ENCODE results near the gene DDX5.

The DDX5 gene

DNA sequence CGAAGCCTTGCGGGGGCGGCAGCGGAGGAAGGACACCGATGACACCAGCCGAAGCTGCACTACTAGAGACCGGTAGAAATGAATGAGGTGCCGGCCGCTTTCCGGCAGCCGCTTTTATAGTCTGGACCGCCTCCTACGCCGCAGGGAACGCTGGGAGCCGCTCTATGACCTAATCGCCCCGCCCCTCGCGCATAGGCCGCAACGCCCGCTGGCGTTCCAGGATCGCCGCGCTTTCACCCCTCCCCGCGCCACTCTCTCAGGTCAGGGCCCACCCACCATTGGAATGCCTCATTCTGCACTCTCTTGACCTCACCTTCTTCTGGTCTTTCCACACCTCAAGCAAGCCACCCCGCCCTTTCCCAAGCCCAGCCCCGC lies at the start of gene DDX5:
TSS of gene DDX5 (minus strand) at position 89 of the 375 bp plus-strand sequence. CDS start 170 bp downstream, outside the sequence.
- DNase-seq = peak; percentile 97 to 98

DNA sequence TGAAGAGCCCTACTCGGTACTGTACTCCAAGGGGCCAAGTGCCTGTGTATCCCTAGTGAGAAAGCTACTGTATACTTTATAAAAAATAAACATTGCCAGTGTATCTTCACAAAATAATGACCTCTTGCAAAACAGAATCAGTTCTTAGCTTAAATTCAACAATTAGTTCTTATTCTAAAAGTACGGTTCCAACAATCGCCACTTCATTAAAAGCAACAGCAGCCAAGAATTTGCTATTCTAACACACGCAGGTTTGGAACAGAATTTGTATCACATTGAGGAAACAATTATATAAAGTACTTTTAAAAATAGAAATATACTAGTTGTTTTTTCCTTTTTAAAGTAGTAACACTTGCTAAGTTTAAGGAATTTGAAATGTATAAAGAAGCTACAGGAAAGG lies 49.2 kb upstream of the DDX5 start:
- DNase-seq = no peak

DNA sequence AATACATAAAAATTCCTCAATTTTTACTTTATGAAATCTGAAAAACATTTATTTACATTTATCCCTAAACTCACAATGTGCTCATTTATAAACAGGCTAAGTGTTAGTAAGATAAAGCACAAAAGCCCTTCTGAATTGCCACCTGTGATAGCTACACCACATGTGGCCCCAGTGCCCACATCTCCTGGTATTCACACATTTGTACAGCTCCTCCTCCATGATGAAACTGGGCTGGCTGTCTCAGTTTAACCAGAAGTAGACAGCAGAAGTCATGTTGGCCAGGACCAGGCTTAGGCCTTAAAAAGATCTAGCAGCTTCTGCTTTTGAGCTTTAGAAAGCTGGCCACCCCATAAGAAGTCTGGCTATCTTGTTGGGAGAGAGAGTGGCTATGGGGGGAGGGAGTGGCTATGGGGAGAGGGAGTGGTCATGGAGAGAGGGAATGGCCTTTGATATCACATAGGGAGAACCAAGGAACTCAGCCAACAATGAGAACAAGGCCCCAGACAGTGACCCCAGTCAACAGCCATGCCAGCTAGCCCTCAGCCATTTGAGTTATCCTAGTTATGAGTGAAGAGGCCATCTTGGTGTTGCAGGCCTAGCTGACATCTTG lies 48.0 kb upstream of the DDX5 start:
- DNase-seq = no peak

DNA sequence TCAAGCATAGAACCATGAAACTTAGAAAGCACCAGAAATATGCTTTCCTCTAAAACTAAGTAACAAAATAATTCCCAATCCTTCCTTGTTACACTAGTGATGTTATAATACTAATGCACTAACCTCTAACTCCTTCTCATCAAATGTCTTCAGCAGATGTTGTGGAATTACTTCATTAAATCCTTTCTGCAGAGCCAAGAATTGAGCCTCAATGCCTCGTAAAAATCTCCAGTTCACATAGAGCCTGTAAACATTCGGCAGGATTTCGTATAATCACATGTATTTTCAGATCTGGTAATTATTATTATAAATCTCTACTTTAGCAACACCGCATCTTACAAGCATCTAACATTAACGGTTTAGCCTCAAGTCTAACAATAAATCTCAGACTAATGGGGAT lies 45.4 kb upstream of the DDX5 start:
- DNase-seq = no peak

DNA sequence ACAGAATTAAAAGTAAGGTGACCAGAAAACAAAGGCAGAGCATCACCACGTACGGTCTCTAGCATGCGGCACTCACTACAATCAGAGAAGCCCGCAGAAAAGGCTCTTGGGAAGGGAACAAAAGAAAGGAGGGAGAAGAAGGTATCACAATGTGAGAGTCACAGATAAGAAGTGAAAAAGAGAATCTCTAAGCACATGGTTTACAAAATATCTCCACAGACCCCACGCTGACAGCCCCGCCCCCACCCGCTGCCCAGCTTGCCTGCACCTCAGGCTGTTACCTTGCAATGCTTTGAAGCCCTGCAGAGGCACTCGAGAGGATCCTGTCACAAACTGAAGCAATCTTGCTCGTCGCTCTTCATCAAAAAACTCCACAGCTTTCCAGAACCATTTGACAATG lies 41.2 kb upstream of the DDX5 start:
- DNase-seq = no peak

DNA sequence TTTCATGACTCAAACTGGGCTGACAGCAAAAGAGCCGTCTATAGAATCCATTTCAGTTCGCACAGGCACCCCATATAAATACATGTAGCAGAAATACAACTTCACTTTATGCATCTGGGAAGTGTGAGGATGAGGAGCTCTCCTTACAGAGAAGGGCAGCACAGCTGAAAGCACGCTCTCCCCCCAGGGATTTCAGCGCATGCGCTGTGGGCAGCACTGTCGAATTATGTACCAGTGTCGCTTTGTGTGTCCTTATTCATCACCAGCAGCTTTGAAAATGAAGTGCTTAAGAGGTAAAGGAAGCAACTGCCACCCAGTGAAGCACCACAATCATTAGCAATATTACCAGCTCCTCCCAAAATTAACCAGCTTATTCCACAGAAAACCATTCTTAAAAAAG lies 40.6 kb upstream of the DDX5 start:
- DNase-seq = no peak

DNA sequence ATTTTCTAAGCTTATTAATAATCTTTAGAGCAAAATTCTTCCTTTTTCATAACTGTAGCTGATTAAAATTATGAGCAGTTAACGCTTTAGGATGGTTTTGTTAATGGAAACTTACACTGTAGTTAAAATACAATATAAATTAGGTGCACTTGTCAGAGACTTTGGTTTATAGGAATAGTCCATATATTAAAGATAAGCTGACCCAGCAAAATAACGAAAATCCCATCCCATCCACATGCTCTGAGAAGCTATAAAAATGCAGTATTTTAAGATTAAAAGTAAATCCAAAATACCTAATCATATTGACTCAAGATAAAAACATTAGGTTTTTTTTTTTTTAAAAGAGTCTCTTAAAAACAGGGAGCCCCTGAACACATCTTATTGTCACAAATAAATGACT lies 38.7 kb upstream of the DDX5 start:
- no peak for DNase-seq

DNA sequence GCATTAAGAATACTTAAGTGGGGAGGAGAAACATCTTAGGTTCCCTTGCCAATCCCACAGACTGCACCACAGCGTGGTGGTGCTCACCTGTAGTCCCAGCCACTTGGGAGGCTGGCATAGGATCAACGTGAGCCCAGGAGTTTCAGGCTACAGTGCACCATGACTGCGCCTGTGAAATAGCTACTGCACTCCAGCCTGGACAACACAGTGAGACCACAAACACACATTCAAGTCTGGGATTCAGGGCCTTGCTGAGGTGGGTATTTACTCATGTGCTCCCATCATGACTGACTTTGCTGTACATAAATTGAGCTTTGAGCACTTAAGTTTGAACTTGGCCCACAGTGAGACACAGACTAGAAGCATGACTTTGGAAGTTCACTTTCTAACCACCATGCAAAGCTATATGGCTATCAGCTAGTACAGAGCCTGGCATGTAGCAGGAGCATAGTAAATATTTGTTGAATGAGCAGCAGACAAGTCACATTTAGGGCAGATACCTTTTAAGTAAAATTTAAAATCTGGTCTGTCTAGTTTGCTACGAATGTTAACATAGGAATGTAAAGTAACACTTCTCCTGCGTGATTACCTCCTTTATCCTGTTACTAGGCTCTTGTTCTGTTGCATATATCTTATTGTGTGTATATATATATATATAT lies 34.2 kb upstream of the DDX5 start:
- DNase-seq = no peak

DNA sequence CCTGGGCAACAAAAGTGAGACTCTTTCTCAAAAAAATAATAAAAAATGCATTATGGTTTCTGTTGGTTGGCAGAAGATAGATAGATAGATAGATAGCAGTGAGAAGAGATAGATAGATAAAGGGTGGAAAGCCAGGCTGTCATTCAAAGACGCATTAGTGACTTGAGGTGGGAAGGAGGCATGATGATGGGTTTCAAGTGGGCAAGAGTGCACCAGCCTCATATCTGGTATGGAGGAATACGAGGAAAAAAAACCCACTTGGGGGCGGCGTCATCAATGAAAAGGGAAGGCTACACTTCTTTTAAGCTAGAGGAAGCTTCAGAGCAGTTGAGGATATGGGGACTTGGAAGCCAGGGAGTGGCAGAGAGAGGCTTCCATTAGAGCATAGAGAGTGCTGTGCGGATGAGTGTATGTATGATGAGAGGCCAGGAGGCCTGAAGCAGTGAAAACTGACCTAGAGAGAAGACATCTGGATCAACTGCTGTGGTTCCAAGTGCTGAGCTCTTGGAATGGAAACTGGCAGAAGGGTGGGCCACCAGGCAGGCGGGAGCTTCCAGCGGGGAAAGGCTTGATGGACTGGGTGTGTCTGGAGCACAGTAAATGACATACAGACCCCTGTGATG lies 32.5 kb upstream of the DDX5 start:
- no peak for DNase-seq

DNA sequence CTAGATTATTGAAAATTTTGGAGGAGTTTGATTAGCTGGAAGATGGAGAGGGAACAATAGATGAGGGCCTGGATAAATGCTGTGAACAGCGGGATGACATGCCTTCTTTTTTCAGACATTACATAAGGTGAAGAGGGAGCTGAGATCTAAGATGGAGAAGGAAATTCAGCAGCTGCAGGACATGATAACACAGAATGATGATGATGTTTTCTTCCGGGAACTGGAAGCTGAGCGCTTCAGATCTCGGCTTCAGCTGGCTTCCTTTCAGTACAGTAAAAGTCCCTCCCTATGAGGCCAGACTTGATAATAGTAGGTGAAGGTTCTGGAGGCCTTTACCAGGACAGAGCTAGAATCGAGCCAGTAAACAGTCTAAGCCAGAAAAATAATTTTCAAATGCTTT lies 31.4 kb upstream of the DDX5 start:
- no peak for DNase-seq

DNA sequence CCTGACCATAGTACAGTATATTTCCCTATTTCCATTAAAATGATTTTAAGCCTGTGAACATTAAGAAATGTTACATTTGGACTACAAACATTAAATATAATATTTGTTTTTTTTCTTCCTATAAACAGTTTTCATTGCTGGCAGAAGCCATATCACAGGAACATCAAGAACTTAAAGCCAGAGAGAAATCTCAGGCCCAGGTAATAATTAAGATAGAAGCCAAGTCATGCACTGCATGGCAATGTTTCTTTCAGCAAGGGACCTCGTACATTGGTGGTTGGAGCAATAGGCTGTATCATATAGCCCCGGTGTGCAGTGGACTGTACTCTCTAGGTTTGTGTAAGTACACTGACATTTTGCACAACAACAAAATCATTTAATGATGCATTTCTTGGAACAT lies 30.8 kb upstream of the DDX5 start:
- no peak for DNase-seq

DNA sequence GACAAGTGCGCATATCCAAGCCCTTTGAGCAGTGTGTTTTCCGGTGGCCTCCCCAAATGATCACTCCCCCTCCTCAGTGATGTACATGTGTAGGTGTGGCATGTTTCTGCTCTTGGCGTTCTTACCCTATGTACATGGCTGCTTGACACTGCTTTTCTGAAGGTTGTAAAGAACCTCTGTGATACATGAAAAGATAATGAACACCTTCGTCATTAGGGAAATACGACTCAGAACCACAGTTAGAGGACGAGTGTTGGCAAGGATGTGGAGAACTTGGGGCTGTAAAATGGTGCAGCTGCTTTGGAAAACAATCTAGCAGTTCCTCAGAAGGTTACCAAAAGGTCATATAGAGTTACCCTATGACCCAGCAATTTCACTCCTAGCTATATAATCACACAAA lies 29.3 kb upstream of the DDX5 start:
- DNase-seq = no peak

DNA sequence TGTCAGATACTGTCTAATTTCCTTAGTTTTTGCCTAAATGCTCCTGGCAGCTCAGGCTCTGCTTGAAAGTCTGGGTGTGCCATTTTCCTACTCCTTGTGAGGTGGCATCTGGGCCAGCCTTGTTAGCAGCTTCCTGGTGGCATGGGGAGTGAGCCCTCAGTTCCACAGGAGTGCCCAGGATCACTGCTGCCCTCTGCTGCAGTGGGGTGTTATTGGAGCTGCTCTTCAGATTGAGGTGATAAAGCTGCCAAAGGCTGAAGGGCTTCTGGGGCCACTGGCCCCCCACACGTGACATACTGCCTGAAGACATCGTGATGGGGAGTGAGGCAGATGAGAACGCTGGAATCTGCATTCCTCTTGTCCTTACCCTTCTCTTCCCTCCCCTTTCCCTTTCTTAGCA lies 28.1 kb upstream of the DDX5 start:
- DNase-seq = peak in 1 of 2 experiments; percentile 11

DNA sequence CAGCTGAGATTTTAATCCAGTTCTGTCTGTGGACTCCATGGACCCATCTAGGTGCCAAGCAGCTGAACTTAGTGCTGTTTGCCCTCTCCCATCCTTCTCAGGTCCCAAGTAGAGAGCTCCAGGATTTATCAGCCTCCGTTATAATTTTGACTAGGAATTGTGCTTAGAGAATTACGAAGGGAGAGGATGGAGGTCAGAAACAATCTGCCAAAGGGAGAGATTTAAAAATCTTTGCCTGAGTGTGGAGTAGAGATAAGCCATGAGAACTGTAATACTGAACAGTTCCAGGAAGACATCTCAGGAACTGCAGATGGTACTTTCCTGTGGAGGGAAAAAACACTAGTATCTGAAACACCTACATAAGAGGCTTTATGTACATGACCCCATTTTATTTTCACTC lies 27.7 kb upstream of the DDX5 start:
- DNase-seq = no peak

DNA sequence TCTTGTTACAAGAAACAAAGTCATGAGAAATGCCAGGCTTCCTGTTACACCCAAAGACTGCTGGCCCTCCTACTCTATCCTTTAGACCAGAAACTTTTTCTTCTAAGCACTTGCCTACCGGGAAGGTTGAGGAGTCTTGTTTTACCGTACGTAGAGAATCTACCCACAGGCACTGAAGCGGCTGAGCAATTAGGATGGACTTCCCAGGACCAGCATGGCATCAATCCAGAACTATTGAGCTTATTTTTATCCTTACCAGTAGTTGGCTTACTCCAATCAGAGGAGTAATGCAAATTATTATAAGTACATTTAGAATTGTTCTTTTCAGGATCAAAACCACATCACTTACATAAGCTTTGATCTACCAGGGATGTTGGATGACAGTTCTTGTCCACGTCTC lies 26.3 kb upstream of the DDX5 start:
- DNase-seq = no peak

DNA sequence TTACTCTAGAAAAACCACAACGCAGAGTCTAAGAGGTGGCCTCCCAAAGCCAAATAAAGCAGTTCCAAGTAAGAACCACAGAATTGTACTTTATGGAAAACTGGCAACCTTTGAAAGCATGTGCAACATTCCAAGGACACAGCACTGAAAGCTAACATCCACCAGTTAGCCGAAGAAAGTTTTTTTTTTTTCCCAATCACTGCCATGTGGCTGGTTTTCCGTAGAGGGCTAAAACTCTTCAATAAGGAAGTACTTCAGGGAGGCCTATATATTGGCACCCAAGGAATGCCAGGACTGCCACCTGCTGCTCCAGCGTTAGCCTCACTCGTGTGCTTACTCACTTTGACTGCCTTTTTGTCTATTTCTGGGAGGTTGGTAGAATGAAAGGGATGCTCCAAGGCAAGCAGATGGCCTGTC lies 25.9 kb upstream of the DDX5 start:
- DNase-seq = no peak

DNA sequence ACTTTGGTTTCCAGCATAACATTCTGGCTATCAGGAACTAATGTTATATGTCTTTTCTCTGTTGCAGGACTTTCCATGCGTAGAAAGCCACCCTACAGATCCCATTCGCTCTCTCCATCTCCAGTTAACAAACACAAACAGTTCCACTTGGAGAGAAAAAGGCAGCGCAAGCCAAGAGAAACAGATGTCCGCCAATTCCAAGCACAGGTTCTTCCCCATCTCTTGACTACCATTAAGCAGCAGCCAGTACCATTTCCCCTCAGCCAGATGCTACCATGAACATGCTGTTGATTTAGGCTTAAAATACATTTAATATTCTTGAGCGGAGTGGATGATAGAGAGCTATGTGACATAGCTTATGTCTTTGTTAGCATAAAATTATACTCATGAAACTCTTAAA lies 23.1 kb upstream of the DDX5 start:
- DNase-seq = no peak

DNA sequence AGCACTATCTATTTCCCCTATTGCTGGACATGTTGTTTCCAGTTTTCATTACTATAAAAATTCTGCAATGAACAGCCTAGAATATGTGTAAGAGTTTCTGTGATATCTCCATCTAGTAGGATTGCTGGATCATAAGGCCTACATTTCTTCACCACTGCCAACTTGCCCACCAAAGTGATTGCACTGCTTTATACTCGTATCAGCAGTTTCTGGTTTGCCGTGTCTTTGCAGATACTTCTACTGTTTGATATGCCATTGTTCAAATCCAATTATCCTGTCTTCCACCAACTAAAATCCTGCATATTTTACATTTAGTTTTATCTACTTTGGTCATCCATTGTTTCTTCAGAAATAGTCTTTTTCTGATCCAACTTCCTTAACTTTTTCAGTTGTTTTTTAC lies 21.8 kb upstream of the DDX5 start:
- no peak for DNase-seq

DNA sequence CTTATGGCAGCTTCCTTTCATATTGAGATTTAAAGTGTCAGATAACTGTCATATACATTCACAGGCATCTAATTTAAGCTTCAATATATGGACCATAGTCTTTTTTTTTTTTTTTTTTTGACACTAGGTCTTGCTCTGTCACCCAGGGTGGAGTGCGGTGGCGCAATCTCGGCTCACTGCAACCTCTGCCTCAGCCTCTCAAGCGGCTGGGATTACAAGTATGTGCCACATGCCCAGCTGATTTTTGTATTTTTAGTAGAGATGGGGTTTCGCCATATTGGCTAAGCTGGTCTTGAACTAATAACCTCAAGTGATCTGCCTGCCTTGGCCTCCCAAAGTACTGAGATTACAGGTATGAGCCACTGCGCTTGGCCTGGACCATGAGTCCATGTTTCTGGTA lies 14.3 kb upstream of the DDX5 start:
- DNase-seq = no peak

DNA sequence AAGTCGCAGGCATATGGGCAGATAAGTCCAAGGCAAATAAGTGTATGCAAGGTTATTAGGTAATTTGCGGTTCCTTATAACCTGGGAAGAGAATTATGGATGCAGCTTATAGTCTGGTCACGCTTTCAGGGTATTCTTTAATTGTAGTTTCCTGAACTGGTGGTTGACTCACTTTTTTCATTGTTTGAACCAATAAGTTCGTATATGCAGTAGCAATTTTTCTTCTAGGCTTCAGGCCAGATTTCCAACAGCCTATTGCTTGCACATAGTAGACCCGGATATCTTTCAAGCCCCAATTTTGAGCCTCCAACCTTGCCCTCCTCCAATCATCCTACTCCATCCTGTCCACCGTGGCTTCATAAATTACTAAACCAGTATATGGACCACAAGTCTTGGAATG lies 13.5 kb upstream of the DDX5 start:
- no peak for DNase-seq

DNA sequence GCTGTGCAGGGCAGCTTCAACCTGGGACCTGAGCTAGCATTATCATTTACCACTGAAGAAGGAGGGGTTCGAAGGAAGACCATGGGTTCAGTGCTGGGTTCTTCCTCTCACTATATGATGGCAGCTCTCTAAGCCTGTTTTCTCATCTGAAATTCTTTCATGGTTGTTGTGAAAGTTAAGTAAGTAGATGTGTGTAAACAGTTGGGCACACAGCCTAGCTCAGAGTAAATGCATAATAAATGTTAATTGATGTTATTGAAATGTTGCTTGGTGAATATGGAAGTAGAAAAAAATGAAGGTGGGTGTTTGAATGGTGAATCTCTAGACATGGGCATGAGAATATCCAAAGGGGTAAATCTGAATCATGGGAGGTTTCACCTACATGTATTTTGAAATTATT lies 9.7 kb upstream of the DDX5 start:
- DNase-seq = no peak

DNA sequence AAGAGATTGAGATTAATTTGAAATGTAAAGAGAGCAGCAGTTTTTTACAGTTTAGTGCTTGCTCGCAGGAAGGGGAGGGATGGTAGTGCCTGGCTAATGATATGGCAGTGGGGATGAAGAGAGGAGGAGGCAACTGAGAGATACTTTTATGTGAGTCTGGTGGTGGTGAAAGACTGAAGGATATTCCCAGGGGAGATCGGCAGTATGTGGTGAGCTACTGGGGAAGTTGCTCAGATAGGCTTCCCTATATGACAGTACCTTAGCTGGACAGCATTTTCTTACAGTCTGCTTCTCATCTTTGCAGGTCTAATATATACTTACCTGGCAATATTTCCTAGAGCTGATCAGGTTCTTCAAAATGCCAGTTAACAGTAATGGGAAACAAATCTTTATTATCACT lies 9.3 kb upstream of the DDX5 start:
- DNase-seq = no peak

DNA sequence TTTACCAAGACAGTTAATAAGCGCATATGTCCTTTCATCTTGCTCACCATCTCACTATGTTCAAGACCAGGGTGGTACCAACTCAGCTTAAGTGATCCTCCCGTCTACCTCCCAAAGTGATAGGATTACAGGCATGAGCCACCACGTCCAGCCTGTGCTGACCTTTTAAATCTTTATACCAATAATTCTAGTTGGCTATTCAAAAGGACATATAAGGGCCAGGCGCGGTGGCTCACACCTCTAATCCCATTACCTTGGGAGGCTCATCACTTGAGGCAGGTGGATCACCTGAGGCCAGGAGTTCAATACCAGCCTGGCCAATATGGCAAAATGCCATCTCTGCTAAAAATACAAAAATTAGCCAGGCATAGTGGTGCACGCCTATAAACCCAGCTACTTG lies 3.1 kb upstream of the DDX5 start:
- DNase-seq = no peak

DNA sequence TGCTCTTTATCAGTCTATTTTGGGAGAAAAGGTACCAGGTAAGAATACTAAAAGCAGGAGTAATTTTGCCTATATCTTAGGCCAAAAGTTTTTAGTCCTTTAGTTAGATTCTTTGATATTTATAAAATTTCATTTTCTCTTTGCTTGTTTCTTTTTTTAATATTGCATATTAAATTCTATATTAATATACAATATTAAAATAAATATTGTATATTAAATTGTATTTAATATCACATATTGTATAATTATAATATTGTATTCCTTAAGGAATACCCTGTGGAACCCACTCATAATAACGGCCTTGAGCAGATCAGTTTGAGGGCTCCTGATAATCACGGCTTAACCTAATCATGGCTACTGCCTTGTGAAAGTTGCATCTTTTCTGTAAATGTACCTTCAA lies 2.6 kb upstream of the DDX5 start:
- DNase-seq = no peak

DNA sequence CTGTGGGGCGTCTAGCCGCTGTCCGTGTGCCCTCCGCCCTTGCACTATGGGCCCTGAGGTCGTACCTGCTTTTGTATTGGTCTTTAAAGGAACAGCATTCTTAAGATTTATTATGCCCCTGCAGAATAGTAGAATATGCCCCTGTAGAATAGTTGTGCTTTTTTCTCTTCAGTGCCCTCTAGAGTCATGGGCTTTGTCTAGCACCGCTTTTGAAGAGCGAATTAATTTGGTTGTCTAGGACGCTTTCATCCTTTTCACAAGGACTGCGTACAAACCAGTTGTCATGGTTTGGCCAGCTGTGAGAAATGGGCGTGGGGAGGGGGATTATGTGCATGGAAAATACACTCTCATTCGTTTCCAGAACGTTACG lies 1.3 kb upstream of the DDX5 start:
- peak; percentile 27 to 42 for DNase-seq

Data from activated CD4-positive, alpha-beta T cell treated with anti-CD3 and anti-CD28 coated beads, Interleukin-2, amount 50 U/mL, for 48 hours (primary cell).